GM12891 (cell line): ENCODE data around the gene GMNC.

Experiments
- PAX5 ChIP-seq: IDR thresholded peaks from 2 replicates; pipeline ENCODE4 v1.6.1; 2011; ENCODE audit warnings: low read length, moderate library complexity, mild to moderate bottlenecking; ENCODE audit not compliant: insufficient read depth, severe bottlenecking
- POLR2AphosphoS5 ChIP-seq: IDR thresholded peaks from 2 replicates; pipeline ENCODE4 v1.6.1; 2011; ENCODE audit warnings: low read depth, low read length, control low read depth
- SPI1 ChIP-seq: IDR thresholded peaks from 2 replicates; pipeline ENCODE4 v1.6.1; 2011; ENCODE audit warnings: low read depth, low read length, control low read depth
- TAF1 ChIP-seq: IDR thresholded peaks from 2 replicates; pipeline ENCODE4 v1.6.1; 2011; ENCODE audit warnings: low read depth, low read length, control low read depth

- no peak for TF ChIP-seq TAF1
- no peak for TF ChIP-seq PAX5
- no peak for TF ChIP-seq SPI1
- no peak for TF ChIP-seq POLR2AphosphoS5
Measured at GRCh38 chr3:190831225-190831624, 31.3 kb downstream of the GMNC start.
